ENCODE measurements around the gene TMEM86A.

DNA sequence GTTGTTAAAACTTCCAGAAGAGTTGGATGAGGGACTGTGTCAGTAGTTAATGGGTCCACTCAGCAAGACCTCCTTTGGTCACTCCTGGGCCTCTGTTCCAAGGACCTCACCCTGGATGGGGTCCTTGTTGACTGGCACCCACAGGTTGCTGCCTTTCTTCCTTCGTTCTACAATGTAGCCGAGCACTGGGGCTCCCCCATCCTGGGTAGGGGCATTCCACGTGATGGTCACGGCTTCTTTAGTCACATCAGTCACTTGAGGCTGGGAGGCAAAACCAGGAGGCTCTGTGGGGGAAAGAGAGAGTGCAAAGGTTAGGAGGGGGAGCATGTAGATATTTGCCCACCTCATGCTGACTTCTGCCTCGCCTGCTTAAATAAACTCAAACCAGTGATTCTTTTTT, 12.0 kb downstream of the TMEM86A start:
- TF ChIP-seq POLR2AphosphoS5 (IDR thresholded peaks at IDR 0.05; ENCODE audit: low read depth) (no peak), CTCF (IDR thresholded peaks at IDR 0.05; ENCODE audit: insufficient read depth, low read length) (no peak), REST (IDR thresholded peaks at IDR 0.05; ENCODE audit: insufficient replicate concordance, low read depth) (no peak), GABPA (IDR thresholded peaks at IDR 0.05; ENCODE audit: low read depth) (no peak)
